Measurements from ENCODE around the gene URGCP.
A peak's percentile ranks its signal among the peaks of the same experiment; 100 is the strongest.
"Not testable (repeated sequence)": the region's sequence is repeated elsewhere in the genome, so short reads cannot be mapped to it uniquely, and the experiment has no call there.

Gene URGCP

DNA sequence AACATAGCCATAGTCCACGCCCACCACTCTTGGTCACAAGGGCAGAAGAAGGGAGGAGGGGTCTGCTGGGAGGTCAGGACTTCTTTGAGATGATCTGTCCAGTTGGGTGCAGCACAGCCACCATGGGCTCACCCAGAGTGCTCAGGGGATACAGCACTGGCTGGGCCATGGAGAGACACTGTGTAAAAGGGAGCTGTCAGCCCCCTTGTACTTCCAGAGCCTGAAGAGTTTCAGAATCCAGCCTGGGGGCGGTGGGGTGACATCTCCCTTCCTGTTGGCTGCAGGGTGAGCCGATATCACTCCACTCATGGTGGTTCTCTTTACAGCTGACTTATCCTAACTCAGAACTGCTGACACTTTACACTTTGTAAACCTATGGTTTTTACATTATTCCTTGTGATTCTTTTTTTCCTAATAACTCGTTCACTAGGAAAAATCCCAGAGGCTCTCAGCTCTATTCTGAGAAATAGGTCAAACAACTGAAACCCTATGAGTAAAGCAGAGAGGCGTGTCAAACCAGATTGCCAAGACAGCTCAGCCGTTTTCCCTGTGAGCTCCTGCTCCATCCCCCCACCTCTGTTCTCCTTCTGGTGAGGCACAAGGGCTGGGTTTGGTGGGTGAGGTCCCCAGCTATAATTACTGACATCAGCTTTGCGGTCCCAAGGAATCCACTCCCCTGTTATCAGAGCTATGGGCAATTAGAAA, 33.8 kb downstream of the URGCP start:
- no peak for DNase-seq

DNA sequence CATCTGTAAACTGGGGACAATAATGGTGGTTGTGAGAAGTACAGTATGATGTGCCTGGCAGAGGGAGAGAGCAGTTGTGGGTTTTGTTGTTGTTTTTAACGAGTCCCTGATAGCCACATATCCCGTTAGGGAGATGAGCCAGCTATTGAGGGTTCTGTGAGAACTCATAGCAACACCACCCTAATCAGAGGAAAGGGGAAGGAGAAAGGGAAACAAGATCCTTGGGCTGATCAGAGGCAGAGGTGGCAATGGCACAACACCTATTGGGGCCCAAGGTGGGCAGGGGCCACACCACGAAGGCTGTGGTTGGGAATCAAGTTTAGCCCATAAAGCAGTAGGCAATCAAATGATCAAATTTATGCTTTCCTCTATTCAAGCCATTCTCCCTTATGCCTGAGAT, 35.3 kb downstream of the URGCP start:
- no peak for DNase-seq

GRCh38 chr7:43870316-43870715, 36.1 kb downstream of the URGCP start:
- no peak for DNase-seq

DNA sequence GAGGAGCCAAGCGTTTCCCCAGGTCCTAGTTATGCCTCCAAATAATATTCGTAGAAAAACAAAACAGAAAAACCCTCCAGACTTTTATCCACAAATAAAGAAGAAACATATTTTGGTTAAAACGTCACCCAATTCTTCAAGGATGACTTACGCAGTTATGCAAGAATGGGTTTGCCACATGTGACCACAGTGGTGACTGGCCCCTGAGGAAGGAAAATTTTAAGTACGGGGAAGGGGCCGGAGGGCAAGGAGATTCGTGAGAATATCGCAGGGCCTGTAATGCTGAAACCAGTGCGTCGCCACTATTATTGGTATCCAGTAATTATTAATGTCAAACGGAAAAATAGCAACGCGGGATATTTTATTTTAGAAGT, 36.5 kb downstream of the URGCP start:
- DNase-seq, result no peak

DNA sequence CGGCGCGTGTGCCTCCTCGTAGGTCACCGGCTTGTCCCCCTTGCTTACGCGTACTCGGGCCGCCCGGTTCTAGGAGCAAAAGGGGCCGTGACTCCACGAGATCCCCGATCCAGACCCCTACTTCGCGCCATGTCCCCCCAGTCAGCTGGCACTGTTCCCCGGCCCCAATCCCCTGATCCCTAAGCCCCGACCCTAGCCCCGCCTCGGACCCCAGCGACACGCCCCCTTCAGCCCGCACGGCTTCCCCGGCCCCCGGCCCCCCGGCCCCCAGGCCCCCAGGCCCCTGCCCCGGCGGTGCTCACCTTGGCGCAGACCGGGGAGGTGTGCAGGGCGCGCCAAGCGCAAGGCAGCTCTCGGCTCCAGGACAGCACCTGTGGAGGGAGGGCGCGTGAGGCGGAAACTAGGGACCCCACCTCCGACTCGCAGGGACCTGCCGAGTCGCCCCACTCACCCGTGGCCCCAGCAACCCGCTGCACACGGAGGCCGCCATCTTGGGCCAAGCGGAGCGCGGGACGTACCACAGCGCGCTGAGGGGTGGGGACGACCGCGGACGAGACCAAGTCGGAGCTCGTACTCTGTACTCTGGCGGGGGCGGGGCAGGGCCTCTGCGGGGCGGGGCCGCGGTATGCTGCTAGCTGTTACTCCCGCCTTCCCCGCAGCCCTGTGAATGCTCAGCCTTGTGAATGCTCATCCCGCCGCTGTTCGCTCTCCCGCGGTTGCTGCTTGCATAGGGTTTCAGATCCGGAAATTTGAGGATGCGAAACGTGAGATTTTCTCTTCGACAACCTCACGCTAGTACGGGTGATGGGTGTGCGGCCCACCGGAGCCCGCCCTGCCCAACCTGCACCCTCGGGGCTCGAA, 37.2 kb downstream of the URGCP start, which contains the start of gene MRPS24:
Gene MRPS24, minus strand, starts transcription at position 512 of the 861 bp plus-strand sequence. Its CDS starts 22 bp downstream, at position 490.
- peak; percentile 92 for DNase-seq

DNA sequence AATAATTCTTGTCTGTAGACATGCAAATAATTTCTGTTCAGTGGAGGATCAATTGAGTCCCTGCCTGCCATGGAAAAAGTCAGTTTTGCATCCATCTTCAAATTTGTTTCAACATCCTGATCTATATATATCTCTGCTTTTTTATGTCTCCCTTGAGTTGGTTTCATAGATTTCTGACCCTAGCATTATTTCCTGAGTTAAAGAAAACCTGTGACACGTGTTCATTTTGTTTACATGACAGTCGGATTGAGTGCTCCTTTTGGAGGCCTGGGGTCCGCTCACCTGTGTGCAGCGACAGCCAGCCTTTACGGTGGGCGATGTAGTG, 37.8 kb downstream of the URGCP start:
- DNase-seq, result peak; percentile 83

GRCh38 chr7:43868181-43868580, 38.2 kb downstream of the URGCP start:
- no peak for DNase-seq

DNA sequence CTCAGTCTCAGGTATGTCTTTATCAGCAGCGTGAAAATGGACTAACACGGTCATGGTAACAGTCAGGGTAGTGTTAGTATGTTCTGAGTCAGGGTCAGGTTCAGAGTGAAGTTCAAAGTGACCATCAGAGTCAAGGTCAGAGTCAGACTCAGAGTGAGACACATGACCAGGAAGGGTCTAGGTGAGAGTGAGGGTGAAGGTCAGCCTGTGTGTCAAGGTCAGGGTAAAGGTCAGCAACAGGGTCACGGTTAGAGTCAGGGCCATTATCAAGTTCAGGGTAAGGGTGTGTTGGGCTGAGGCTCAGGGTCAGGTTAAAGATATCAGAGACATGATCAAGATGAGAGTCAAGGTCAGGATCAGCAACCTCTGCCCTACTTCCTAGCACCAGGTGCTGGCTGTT, 41.1 kb downstream of the URGCP start:
- DNase-seq, result no peak

GRCh38 chr7:43864126-43864525, 42.3 kb downstream of the URGCP start:
- no peak for DNase-seq

- DNase-seq, result no peak
These were observed 49.4 kb downstream of the URGCP start for GRCh38 chr7:43856996-43857395.

DNA sequence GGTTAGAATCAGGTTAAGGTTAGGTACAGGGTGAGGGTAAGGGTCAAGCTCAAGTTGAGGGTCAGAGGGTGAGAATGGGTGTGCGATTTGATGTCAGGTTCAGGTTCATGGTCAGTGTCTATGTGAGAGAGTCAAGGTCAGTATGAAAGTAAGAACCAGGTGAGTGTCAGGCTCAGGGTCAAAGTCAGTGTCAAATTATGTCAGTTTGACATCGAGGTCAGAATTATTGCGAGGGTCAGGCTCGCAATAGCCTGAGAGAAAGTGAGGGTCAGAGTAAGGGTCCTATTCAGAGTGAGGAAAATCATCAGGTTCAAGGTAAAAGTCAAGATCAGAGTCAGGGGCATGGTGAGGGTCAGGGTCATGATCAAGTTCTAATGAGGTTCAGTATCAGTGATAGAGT, 50.1 kb downstream of the URGCP start:
- DNase-seq, result no peak

DNA sequence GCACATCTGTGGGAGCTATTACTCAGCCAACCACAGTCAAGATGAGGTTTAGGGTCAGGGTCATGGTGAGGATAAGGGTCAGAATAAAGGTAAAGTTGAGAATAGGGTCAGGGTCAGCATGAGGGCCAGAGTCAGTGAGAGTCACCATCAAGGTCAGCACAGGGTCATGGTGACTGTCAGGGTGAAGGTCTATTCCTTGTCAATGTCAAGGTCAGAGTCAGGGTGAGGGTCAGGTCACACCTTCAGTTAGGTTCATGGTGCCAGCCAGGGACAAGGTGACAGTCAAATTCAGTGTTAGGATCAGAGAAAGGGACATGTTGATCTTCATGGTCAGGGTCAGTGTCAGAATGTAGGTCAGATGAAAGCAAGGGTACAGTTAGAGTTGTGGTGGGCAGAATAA, 51.2 kb downstream of the URGCP start:
- no peak for DNase-seq

- no peak for DNase-seq
These were observed 54.6 kb downstream of the URGCP start for GRCh38 chr7:43851805-43852204.

- no peak for DNase-seq
These were observed 55.9 kb downstream of the URGCP start for GRCh38 chr7:43850348-43851116.

DNA sequence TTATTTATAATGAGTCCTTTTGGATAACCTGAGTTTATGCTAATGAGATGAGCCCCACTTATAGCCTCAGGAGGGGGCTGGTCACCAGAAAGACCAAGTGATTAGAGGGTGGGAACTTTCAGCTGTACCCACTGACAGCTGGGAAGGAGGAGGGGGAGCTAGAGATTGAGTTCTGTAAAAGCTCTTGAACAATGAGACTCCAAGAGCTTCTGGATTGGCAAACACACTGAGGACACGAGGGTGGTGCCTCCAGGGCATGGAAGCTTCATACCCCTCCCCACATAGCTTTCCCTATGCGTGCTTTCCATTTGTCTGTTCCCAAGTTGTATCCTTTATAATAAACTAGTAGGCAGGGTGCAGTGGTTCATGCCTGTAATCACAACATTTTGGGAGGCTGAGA, 57.3 kb downstream of the URGCP start:
- no peak for DNase-seq

DNA sequence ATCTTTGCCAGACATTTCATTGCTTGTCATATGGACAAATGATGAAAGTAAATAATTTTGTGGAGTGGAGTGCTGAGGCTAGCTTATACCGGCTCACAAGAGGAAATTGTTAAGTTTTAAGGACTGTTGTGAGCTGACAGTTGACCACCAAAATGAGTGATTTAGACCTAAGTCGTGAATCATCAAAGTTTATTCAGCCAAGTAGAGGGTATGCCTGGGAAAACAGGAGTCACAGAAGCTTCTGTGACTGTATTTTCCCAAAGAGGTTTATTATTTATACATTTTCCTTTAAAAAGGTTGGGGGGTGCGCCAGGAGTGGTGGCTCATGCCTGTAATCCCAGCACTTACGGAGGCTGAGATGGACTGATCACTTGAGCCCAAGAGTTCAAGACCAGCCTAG, 58.9 kb downstream of the URGCP start:
- no peak for DNase-seq

- DNase-seq, result no peak
These were observed 61.7 kb downstream of the URGCP start for GRCh38 chr7:43844662-43845061.

DNA sequence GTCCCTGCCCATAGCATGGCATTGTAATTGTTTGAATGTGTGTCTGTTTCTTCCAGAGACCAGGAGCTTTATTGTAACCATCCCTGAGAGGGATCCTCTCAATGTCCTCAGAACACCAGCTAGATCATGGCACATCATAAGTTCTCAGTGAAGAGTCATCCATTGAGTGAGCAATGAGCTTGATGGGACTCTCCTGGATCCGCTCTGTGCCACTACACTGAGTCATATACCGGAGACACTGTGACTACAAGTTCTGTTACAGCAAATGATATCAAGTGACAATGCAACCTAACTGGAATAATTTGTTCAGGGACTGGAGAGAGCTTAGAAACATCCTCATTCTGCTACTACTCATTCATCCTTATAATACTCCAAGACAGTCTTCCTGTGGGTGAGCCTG, 62.1 kb downstream of the URGCP start:
- no peak for DNase-seq

GRCh38 chr7:43843296-43843695, 63.1 kb downstream of the URGCP start:
- peak; percentile 41 for DNase-seq

DNA sequence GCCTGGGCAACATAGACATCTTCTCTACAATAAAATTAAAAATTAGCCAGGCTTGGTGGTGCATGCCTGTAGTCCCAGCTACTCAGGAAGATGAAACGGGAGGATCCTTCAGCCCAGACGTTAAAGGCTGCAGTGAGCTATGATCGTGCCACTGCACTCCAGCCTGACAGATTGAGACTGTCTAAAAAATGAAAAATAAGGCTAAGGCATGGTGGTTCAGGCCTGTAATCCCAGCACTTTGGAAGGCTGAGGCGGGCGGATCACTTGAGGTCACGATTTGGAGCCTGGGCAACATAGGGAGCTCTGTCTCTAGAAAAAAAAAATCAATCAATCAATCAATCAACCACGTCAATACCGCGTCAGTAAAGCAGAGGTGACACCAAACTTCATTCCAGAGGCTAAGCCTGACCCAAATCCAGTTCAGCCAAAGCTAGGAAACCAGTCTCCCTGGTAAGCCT, 68.2 kb downstream of the URGCP start:
- no peak for DNase-seq

- DNase-seq, result no peak
These were observed 71.7 kb downstream of the URGCP start for GRCh38 chr7:43834463-43835251.

DNA sequence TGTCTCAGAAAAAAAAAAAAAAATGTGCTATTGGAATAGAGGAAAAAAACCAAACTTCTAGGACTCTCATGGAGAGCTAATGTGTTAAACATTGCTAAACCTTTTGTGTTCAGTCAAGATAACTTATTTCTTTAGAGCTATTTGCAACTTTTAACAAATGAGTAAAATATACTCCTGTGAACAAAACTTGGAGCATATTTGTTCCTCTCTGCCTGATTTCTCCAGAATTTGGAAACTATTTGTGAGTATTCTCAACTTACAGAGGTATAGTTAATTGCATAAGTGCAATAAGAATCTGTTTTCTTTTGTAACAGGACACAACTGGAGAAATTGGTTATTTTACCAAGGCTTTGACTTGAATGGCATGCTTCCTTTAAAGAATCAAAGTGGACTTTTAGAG, 75.5 kb downstream of the URGCP start:
- not testable (repeated sequence) for DNase-seq

Measured in NCI-H526 treated with DMSO at 0.1 percent for 48 hours (cell line).